Ovary (tissue), 9 donors: Measurements from ENCODE around the gene NECAB2. TPM values are rescaled to one million over a fixed set of nuclear protein-coding genes. Genes with fewer than 3 reads are reported as not detected.
A peak's percentile ranks its signal among the peaks of the same experiment; 100 is the strongest.

ENCODE experiments used
- DNase-seq, 5 donors: peaks; one replicate each; pipeline ENCODE4 v3.0.0-alpha.2; 2019 to 2020
- H3K27ac ChIP-seq, 2 donors: fragments of 200-600 bp; one replicate each; pipeline versions ENCODE4 v1.5.1 to v1.8.0; 2019 to 2022
- H3K27me3 ChIP-seq: fragments of 200-600 bp; one replicate; pipeline ENCODE4 v1.8.0; 2022
- H3K36me3 ChIP-seq: fragments of 200-600 bp; sonication (generic); one replicate; pipeline ENCODE4 v1.5.1; 2019
- H3K4me1 ChIP-seq: one replicate; pipeline ENCODE4 v1.8.1; 2013; ENCODE audit warnings: mild to moderate bottlenecking, moderate library complexity; ENCODE audit not compliant: insufficient read depth
- H3K4me3 ChIP-seq: fragments of 200-600 bp; sonication (generic); one replicate; pipeline ENCODE4 v1.5.1; 2017
- H3K9me3 ChIP-seq, 2 donors: fragments of 200-600 bp in 1 of 2; sonication (generic) in 1 of 2; one replicate each; pipeline versions ENCODE4 v1.5.1 to v1.8.1; 2013 to 2019; ENCODE audit warnings: mild to moderate bottlenecking in 1 of 2, moderate library complexity in 1 of 2
- CTCF ChIP-seq, 3 donors: fragments of 450-650 bp in 2 of 3; fragments of 200-600 bp in 1 of 3; IDR thresholded peaks; one replicate each; pipeline versions ENCODE4 v1.5.1 to v1.8.0; 2016 to 2022; ENCODE audit warnings: antibody characterized with exemption in 3 of 3, mild to moderate bottlenecking in 1 of 3
- EP300 ChIP-seq: sonication (generic); formaldehyde crosslinking; IDR thresholded peaks from one replicate; pipeline ENCODE4 v1.6.1; 2017; ENCODE audit warnings: antibody characterized with exemption
- POLR2A ChIP-seq: fragments of 450-650 bp; IDR thresholded peaks from one replicate; pipeline ENCODE4 v1.6.1; 2017; ENCODE audit warnings: antibody characterized with exemption, mild to moderate bottlenecking, moderate library complexity
- WGBS, 3 donors: extraction: QIAGEN DNeasy Blood & Tissue Kit in 1 of 3; methylation state at CpG; one replicate each; pipeline versions ENCODE4 v1.1.5 to v1.1.7; 2013 to 2017; 5-methylcytosine and 5-hydroxymethylcytosine counted together
- intact Hi-C, 4 donors: fragments of 100-400 bp; cut with DNase I; formaldehyde crosslinking; loops; one replicate each; pipeline versions ENCODE4 v1.11.0 to v1.15.1; 2022 to 2023
- polyA plus RNA-seq, 2 donors: library from polyadenylated mRNA; stranded (reverse); fragments of 200-250 nt in 1 of 2; fragments of 350-450 nt in 1 of 2; fragmentation: Illumina TruSeq in 1 of 2; extraction: RNeasy Lipid Tissue Mini Kit (QIAGEN cat#74804) in 1 of 2; gene quantifications; one replicate each; pipeline ENCODE4 v1.2.3, GENCODE V29; 2013 to 2014
- total RNA-seq, 7 donors: library from RNA; depleted of rRNA in 2 of 7; stranded (reverse); fragments of >200 nt in 2 of 7; fragmentation: NEBNext Ultra II Directional in 3 of 7; extraction: Animal tissue kit (Norgen Biotek cat#: 25700) in 3 of 7; gene quantifications; one replicate each; pipeline versions ENCODE4 v1.1.0 to v1.2.4, GENCODE V29; 2016 to 2023
- donor health status: DM: no; HTN: no; CAD: no; lungs with moderate emphysema.
- donor health status: DM: no; HTN: no; CAD: no.
- donor health status: Bipolar disorder and iron deficiency.
- donor health status: DM: yes; HTN: yes; CAD: no.
- donor health status: DM: no; HTN: no; CAD: no.
- donor health status: DM: yes; HTN: yes; CAD: no.

Gene NECAB2
- total and polyA plus RNA-seq, 9 donors, result 0.20 to 1.6 (median 0.50) TPM; not detected in 4

- no peaks in the 10 kb centered on the region for H3K36me3 ChIP-seq
Measured at GRCh38 chr16:83960521-83961249, 7.4 kb upstream of the NECAB2 start.

GRCh38 chr16:83961591-83961990 lies 6.5 kb upstream of the NECAB2 start:
- Histone ChIP-seq H3K27ac (no peak overlapping the region), H3K27me3 (no peaks in the 10 kb centered on the region), H3K4me1 (no peaks in the 10 kb centered on the region), H3K9me3 (no peaks in the 10 kb centered on the region), H3K4me3 (no peak overlapping the region), H3K36me3 (no peaks in the 10 kb centered on the region)
- no peak for DNase-seq
- intact Hi-C loops, result loop anchor here in 2 of 4 donors (10.0 kb wide), 4 partner anchors 103 to 523 kb away; partner anchors contain the start of gene TAF1C (in 1 of the 2)
- TF ChIP-seq CTCF (IDR thresholded peaks at IDR 0.05) (no peak), POLR2A (no peak), EP300 (no peak)
- 81 to 91% (median 86%) methylated on average over 5 of the region's 5 CpGs for WGBS, 3 donors

More at GRCh38 chr16:83960521-83961249, 7.4 kb upstream of the NECAB2 start:
- H3K9me3 ChIP-seq, result no peaks in the 10 kb centered on the region
- TF ChIP-seq POLR2A (no peak), EP300 (no peak), CTCF (IDR thresholded peaks at IDR 0.05) (no peak)
- no peaks in the 10 kb centered on the region for H3K4me1 ChIP-seq
- no peak for DNase-seq
- intact Hi-C loops, result loop anchor here in 2 of 4 donors (10.0 kb wide), 4 partner anchors 104 to 524 kb away; partner anchors contain the start of gene TAF1C (in 1 of the 2)
- H3K27ac ChIP-seq, result no peak overlapping the region
- H3K27me3 ChIP-seq, result no peaks in the 10 kb centered on the region
- H3K4me3 ChIP-seq, result no peak overlapping the region
- WGBS, 3 donors, result 90 to 92% (median 92%) methylated on average over 29 of the region's 29 CpGs

- no peaks in the 10 kb centered on the region for H3K36me3 ChIP-seq
- 85 to 86% (median 86%) methylated on average over 22 of the region's 22 CpGs for WGBS, 3 donors
- DNase-seq, result peak in 1 of 5 donors; percentile 3
- H3K27ac ChIP-seq, result no peak overlapping the region
- TF ChIP-seq POLR2A (no peak), EP300 (no peak), CTCF (IDR thresholded peaks at IDR 0.05) (no peak)
- H3K9me3 ChIP-seq, result no peaks in the 10 kb centered on the region
- H3K4me1 ChIP-seq, result no peaks in the 10 kb centered on the region
- no peaks in the 10 kb centered on the region for H3K27me3 ChIP-seq
- H3K4me3 ChIP-seq, result no peak overlapping the region
- intact Hi-C loops, result loop anchor here in 2 of 4 donors (10.0 kb wide), 4 partner anchors 101 to 521 kb away; partner anchors contain the start of gene TAF1C (in 1 of the 2)
Measured at GRCh38 chr16:83963277-83964119, 4.5 kb upstream of the NECAB2 start.

GRCh38 chr16:83964684-83965443 lies 3.2 kb upstream of the NECAB2 start:
- TF ChIP-seq EP300, result no peak
- no peak for TF ChIP-seq POLR2A
- no peak for TF ChIP-seq CTCF (IDR thresholded peaks at IDR 0.05)
- DNase-seq, result peak in 1 of 5 donors; percentile 2
- Histone ChIP-seq H3K27me3 (no peaks in the 10 kb centered on the region), H3K36me3 (no peaks in the 10 kb centered on the region), H3K4me3 (no peak overlapping the region), H3K9me3 (no peaks in the 10 kb centered on the region), H3K27ac (no peak overlapping the region), H3K4me1 (no peaks in the 10 kb centered on the region)
- intact Hi-C loops, result loop anchor here in 3 of 4 donors (5.0 to 10.0 kb wide), 5 partner anchors 100 to 520 kb away; partner anchors contain the start of gene TAF1C (in 1 of the 3)
- WGBS, 3 donors, result 90 to 94% (median 92%) methylated on average over 22 to 26 of the region's 26 CpGs
